Stimulated activated CD4-positive, alpha-beta T cell treated with anti-CD3 and anti-CD28 coated beads, Interleukin-4, amount 100 ng/mL, for 4 hours (primary cell): Measurements from ENCODE around the gene TICAM1.
"Not testable (repeated sequence)": the region's sequence is repeated elsewhere in the genome, so short reads cannot be mapped to it uniquely, and the experiment has no call there.

ENCODE experiments used
- DNase-seq, 2 experiments: peaks; one replicate each; pipeline ENCODE4 v3.0.0-alpha.2; 2020

TICAM1 gene

DNA sequence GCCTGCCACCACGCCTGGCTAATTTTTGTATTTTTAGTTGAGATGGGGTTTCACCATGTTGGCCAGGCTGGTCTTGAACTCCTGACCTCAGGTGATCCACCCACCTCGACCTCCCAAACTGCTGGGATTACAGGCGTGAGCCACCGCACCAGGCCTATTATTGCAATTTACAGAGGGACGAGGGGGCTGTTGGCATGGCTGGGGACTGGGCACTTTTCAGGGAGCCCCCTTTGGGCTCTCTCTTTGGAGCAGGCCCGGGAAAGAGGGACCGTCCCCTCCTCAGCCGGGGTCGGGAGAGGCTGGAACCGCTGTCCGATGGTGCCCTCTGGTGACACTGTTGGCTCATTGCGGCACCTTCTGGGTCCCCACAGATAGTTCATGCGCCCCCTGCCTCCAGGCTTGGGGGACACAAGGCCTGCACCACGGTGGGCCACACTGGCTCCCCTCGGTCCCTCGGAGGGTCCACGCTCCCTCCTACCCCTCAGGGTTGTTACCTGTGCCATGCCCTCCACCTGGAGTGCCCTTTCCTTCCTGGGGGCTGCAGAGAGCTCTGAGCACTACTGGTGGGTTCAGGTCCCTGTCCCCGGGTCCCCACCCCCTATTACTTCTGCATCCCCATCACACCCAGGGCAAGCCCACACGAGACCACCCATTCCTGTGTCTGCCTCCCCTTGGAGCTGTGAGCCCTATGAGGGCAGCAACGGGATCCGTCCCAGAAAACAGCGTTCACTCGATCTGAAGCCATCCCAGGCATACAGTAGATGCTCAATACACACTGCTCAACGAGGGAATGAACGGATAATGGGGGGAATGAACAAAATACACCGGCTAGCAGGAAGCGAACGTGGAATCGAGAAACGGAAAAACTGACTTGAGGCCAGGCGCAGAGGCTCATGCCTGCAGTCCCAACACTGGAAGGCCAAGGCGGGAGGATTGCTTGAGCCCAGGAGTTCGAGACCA, 27.5 kb downstream of the TICAM1 start:
- DNase-seq, result peak; percentile 53 to 58

DNA sequence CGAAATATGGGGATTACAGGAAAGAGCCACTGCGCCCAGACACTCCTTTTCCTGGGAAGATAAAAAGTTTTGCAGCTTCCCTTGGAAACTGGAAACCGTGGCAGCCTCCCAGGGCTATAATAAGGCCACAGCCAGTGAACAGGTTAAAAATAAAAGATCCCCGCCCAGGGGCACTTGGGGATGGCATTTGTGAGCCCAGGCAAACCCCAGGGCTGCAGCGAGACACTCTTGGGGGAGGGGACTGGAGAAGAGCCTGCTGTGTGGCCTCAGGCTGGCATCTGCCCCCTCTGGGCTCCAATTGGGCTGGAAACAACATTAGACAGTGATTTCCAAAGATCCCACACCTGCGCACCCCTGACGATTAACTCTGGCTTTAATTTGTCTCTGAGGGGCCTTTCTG, 28.8 kb downstream of the TICAM1 start:
- no peak for DNase-seq

GRCh38 chr19:4801085-4801619, 30.4 kb downstream of the TICAM1 start:
- no peak for DNase-seq

- DNase-seq, result no peak
These were observed 30.9 kb downstream of the TICAM1 start for GRCh38 chr19:4800591-4801081.

DNA sequence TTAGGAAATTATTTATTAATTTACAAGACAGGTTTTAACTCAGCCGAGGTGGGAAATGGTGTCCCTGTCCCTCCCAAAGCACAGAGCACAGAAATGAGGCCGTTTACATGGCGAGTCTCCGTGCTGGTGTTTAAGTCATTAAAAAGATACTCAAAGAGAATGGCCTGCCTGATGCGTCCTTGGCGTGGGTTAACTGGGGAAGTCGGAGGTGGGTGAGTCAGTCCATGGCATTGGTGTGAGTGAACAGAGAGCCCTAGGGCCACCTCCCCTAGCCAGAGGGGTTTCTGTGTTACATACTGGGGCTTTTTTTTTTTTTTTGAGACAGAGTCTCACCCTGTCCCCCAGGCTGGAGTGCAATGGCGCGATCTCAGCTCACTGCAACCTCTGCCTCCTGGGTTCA, 36.1 kb downstream of the TICAM1 start:
- DNase-seq, result no peak

DNA sequence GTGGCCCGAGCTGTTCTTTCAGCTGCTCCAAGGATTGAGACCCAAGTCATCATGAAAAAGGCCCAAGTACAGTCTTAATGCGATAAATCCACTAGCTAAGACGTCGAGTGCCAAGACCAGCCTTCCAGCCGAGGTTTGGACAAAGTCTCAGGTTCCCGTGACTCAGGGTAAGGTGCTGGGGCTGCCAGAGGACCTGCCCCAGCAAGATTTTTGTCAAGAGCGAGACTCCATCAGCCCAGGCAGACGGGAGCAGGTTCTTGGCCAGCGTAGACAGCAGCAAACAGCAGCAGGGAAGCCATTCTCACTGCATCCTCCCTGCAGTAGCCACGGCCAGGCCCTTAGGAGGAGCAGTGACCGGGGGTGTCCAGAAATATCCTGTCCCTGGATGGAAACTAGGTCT, 36.5 kb downstream of the TICAM1 start:
- DNase-seq, result no peak

DNA sequence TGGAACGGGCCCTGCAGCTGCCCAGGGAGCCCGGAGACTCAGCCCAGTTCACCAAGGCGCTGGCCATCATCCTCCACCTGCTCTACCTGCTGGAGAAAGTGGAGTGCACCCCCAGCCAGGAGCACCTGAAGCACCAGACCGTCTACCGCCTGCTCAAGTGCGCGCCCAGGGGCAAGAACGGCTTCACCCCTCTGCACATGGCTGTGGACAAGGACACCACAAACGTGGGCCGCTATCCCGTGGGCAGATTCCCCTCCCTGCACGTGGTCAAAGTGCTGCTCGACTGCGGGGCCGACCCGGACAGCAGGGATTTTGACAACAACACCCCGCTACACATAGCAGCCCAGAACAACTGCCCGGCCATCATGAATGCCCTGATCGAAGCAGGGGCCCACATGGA, 38.2 kb downstream of the TICAM1 start:
- not testable (repeated sequence) for DNase-seq

- not testable (repeated sequence) for DNase-seq
These were observed 38.7 kb downstream of the TICAM1 start for GRCh38 chr19:4792866-4793195.

GRCh38 chr19:4792019-4792865, 39.3 kb downstream of the TICAM1 start:
- not testable (repeated sequence) for DNase-seq

GRCh38 chr19:4791183-4792018, 40.1 kb downstream of the TICAM1 start, which contains the start of gene FEM1A:
FEM1A (plus strand) TSS chr19:4791734; CDS start chr19:4791855, 121 bp downstream.
- DNase-seq, result peak; percentile 96 to 100

- DNase-seq, result not testable (repeated sequence)
These were observed 45.0 kb downstream of the TICAM1 start for GRCh38 chr19:4786412-4787016.

DNA sequence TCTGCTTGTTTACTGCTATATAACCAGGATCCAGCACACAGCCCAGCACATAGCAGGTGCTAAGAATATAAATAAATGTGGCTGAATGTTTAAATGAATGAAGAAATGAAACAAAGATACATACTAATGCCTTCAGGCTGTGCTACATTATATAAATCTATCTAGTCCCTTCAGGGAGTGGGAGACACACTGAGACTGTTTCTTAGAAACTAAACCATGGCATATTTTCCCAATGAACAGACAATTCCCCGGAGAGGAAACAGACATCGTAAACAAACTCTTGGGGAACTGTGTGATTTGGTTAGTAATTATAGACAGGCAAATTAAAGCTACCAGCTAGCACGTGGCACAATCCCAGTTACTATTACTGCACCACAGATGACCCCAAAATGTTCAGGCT, 49.7 kb downstream of the TICAM1 start:
- no peak for DNase-seq

- DNase-seq, result no peak
These were observed 50.7 kb downstream of the TICAM1 start for GRCh38 chr19:4780860-4781259.

DNA sequence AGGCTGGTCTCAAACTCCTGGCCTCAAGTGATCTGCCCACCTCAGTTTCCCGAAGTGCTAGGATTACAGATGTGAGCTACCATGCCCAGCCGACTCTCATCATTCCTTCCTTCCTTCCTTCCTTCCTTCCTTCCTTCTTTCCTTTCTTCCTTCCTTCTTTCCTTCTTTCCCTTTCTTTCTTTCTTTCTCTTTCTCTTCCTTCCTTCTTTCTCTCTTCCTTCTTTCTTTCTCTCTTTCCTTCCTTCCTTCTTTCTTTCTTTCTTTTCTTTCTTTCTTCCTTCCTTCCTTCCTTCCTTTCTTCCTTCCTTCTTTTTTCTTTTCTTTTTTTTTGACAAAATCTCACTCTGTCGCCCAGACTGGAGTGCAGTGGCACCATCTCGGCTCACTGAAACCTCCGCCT, 53.4 kb downstream of the TICAM1 start:
- DNase-seq, result not testable (repeated sequence)

- no peak for DNase-seq
These were observed 54.9 kb downstream of the TICAM1 start for GRCh38 chr19:4776436-4777211.

GRCh38 chr19:4775627-4776152, 55.8 kb downstream of the TICAM1 start:
- DNase-seq, result no peak

- DNase-seq, result no peak
These were observed 57.4 kb downstream of the TICAM1 start for GRCh38 chr19:4774136-4774535.

GRCh38 chr19:4773047-4773640, 58.4 kb downstream of the TICAM1 start:
- DNase-seq, result no peak

- DNase-seq, result no peak
These were observed 58.9 kb downstream of the TICAM1 start for GRCh38 chr19:4772566-4772965.
